HT1080 (cell line): ENCODE data around the gene JAG2. TPM values are rescaled to one million over a fixed set of nuclear protein-coding genes. Genes with fewer than 3 reads are reported as not detected.
"Not testable (repeated sequence)": the region's sequence is repeated elsewhere in the genome, so short reads cannot be mapped to it uniquely, and the experiment has no call there.

Experiments
- DNase-seq: peaks from one replicate; pipeline ENCODE4 v3.0.0-alpha.2; 2015; ENCODE audit warnings: low read depth
- total RNA-seq: library from RNA; depleted of rRNA; stranded (reverse); fragments of >200 nt; shearing (Covaris generic); gene quantifications from 2 replicates; pipeline ENCODE4 v1.2.3, GENCODE V29; 2014

JAG2 gene
- total RNA-seq, 1 experiment from 2014 or later, result 0.48 TPM

DNA sequence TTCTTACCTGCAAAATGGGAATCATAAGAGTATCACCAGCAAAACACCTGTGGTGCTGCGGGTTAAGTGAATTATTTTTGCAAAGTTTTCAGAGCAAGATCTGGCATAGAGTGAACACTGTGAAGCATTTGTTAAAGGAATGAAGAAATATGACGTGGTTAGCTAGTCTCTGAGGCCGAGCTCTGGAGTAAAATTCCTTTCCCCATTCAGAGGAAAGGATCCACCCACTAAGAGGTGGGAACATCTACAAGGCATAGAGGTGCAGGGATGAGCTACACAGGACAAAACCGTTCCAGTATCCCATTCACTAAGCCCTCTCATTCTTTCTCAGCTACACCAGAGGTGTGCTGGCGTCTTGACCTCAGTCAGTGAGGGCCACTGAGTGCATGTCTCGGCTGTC is 48.5 kb downstream of the JAG2 start:
- no peak for DNase-seq

DNA sequence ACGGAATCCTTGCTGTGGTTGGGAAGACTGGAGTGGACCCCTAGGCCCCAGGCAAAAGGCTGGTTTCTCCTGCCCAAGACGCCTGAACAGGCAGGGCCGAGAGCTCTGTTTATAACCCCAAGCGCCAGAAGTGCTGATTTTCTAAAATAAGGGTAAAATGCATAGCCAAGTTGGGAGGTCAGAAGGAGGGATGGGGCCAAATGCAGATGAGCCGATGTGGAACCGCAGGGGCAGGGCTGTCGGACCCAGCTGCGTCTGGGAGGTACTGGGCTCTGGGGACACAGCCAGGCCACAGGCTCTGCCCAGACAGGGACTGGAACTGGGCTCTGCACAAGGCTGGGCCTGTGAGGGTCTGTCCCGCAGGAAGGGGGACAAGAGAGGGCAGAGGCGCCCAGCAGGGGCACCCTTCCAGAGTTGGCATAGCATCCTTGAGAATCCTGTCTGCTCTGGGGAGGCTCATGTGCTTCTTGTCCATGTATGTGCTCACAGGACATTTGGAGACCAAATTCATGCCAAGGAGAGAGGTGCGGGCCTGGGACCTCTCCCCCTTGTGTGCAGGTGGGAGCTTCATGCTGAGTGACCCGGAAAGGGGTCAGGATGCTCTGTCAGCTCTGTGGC is 49.1 kb downstream of the JAG2 start:
- no peak for DNase-seq

DNA sequence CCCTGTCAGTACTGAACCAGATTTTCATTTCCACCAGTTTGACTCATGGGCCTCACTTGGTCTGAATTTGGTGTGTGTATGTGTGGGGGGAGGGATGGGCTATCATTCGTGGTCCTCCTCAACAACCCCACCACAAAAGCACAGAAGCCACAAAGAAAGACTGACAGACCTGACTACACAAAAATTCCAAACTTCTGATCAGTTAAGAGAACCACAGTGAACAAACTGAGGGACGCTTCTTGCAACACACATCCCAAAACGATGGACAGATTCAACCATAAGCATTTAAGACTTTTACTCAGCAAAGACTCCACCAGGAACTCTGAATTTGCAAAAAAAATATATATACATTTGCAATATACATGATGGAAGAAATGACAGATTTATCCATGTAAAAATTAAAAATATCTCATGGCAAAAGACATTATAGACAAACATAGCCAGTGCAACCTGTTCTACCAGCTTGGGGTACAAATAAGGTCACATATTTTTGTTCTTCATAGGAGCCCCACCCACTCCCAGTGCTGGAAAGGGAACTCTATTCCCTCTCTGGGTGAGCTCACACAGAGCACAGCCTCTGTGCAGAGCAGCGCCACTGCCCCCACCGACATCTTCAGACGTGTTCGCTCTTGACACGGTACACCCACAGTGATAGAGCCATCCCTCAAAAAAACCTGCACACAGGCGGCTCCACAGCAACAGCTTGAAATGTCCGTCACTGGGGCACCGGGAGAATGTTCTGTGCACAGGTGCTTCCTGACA is 49.7 kb downstream of the JAG2 start:
- no peak for DNase-seq

DNA sequence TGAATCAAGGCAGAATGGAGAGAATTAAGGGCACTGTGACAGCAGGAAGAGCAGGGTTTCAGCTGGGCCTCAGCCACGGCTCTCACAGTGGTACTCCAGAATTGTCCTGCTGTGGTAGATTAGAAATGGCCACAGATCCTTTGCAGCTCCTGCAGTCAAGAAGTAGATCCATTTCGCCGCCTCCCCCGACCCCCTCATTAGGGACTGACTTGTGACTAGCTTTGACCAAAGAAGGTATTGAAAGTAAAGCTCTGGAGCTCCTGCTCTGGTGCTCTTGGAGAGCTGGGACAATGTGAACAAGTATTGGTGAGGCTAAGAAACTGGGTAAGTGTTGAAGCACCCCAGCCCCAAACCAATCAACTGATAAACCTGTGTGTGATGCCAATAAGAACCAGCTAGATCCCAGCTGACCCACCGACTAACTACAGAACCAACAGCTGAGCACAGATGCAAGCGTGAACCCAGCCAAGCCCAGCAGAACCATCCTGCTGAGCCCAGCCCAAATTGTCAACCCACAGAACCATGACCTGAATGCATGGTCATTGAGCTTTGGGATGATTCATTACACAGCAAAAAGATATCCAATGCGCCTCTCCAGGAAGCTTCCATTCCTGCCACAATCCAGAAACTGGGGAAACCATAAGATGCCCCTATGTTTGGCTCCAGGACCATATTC is 50.7 kb downstream of the JAG2 start:
- no peak for DNase-seq

DNA sequence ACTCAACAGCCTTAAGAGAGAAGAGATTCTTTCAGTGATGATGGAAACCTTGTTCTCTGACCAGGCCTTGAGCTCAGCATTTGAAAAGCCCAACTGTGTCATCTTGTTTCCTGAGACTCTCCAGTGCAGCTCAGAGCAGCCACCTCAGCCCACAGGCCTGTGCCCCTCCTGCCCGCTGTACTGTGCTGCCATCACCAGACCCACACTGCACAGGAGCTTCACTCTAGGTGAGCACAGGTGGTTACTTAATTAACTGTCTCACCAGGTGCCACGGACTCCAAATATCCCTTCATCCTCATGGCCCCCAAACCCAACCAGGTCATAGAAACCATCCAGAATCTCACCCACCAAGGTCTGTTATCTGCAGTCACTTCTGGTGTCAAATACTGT is 51.3 kb downstream of the JAG2 start:
- DNase-seq, result no peak

DNA sequence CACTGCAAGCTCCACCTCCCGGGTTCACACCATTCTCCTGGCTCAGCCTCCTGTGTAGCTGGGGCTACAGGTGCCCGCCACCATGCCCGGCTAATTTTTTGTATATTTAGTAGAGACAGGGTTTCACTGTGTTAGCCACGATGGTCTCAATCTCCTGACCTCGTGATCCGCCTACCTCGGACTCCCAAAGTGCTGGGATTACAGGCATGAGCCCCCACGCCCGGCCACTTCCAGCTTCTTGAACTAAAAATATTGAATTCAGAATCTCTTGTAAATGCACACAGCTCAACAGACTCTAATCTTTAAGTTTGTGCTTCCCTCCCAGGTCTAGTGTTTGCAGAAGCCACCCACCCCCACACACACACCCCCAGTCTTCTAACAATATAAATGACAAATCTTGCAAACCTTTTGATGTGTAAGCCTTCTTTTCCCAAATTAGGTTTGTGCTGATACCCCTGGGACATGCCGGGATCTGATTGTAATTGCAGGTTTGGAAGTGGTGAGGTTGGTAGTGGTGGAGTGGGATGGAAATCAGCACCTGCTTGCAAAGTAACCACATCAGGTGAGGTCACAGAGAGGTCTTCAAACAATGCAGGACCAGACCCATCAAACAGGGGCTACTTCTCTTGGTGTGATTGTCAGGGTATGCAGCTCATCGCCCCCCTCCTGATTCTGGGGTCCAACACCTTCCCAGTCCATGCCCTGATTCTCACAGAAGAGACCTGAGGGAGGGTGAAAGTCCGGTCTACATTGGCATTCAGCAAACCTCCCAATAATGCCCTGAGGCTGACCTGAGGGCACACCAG is 51.9 kb downstream of the JAG2 start:
- no peak for DNase-seq

DNA sequence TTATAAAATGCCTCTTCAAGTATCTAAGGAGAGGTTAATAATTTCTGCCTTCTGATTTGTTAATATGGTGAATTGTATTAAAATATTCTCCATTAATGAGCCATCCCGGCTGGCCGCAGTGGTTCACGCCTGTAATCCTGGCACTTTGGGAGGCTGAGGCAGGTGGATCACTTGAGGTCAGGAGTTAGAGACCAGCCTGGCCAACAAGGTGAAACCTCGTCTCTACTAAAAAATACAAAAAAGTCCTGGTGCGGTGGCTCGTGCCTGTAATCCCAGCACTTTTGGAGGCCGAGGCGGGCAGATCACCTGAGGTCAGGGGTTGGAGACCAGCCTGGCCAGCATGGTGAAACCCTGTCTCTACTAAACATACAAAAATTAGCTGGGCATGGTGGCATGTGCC is 59.3 kb downstream of the JAG2 start:
- not testable (repeated sequence) for DNase-seq

DNA sequence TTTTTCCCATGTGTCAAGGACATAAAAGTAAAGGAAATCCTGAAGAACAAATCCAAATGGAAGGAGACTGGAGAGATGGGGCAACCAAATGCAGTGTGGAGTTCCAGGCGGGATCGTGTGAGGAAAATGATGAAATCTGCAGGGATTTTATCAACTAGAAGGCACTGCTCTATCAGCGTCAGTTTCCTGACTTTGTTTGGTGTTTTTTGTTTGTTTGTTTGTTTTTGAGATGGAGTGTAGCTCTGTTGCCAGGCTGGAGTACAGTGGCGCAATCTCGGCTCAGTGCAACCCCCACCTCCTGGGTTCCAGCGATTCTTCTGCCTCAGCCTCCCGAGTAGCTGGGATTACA is 60.1 kb downstream of the JAG2 start:
- no peak for DNase-seq

DNA sequence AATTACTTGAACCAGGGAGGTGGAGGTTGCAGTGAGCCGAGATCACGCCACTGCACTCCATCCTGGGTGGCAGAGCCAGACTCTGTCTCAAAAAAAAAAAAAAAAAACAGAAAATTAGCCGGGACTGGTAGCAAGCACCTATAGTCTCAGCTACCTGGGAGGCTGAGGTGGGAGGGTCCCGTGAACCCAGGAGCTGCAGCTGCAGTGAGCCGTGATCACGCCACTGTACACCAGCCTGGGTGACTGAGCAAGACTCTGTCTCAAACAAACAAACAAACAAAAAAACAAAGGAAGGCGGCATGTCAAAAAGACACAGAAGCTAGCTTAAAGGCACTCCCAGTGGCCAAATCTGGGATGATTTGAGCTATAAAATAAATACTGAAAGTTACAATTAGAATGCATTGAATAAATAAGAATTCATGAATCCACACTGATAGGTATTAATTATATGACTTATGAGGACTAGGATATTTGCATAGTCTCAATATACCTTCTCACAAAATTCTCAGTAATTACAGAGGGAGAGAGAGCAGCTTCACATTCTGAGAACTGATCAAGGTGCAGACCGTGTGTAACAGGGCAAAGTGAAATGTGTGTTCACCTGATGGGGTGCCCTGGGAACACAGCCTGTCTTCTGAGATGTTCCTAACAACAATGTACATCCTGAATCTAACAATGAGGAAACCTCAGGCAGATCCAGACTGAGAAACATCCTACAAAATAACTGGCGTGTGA is 60.6 kb downstream of the JAG2 start:
- no peak for DNase-seq

DNA sequence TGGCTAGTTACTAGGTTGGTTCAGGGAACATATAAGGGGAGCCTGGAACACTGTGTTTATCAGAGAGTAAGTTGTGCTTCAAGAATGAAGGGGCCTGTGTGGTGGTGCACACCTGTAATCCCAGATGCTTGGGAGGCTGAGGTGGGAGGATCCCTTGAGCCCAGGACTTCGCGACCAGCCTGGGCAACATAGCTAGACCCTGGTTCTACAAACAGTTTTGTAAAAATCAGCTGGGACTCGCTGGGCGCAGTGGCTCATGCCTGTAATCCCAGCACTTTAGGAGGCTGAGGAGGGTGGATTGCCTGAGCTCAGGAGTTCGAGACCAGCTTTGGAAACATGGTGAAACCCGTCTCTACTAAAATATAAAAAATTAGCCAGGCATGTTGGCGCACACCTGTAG is 61.2 kb downstream of the JAG2 start:
- DNase-seq, result no peak

DNA sequence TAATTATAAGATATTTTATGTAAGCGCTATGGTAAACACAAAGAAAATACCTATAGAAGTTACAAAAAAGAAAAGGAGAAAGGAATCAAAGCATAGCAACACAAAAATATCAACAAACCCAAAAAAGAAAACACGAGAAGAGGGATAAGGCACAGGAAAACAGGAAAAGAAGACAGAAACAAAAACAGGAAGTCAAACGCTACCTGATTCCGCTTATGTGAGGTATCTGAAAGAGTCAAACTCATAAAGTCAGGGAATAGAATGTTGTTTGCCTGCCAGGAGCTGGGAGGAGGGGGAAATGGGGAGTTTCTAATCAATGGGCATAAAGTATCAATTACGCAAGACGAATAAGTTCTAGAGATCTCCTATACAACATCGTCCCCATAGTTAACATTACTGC is 63.4 kb downstream of the JAG2 start:
- no peak for DNase-seq

DNA sequence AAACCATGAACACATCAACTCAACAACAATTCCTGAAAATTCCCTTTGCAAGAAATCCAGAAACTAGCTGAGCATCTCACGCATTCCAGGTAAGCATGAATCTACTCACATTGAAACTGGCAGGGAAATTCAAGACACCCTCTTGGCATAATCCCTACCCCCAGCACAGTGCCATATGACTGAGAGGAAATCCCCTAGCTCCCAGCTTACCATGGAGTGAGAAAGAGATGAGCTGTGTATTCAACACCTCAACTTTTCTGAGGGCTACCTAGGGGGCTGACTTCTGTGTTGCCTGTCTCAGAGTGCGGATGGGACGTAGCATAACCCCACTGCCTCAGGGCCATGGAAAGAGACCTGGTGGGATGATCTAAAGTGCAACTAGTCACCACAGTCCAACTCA is 65.7 kb downstream of the JAG2 start:
- no peak for DNase-seq

DNA sequence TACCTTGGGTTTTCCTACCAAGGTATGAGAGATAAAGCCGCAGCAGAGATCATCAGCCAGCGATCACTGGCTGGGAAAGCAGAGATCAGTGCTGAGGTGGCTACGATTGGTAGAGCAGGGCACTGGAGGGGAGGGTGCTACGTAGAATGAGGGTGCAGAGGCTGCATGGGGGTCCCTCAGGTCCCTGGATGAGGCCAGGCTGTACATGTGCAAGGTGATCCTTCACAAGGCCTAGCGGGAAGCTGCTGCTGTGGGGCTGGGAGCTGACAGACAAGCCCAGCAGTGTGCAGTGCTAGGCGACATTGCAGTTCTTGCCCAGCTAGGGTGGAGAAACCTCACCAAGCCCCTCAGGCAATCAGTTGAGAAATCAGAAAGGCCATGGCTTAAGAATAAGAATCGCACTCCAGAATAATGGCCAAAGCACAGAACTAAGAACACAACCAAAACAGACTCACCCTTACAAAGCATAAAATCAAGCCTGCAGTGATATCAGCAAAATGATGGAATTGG is 66.2 kb downstream of the JAG2 start:
- no peak for DNase-seq

DNA sequence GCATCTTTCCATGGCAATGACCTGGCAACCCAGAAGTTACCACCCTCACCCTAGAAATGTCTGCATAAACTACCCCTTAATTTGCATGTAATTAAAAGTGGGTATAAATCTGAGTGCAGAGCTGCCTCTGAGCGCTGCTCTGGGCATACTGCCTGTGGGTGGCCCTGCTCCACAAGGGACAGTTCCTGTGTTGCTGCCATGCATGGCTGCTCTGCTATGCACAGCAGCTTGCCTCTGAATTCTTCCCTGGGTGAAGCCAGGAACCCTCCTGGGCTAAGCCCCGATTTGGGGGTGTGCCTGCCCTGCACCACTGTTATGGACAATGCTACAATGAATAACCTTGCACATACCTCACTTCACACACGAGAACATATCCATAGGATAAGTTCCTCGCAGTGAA is 67.7 kb downstream of the JAG2 start:
- DNase-seq, result no peak

DNA sequence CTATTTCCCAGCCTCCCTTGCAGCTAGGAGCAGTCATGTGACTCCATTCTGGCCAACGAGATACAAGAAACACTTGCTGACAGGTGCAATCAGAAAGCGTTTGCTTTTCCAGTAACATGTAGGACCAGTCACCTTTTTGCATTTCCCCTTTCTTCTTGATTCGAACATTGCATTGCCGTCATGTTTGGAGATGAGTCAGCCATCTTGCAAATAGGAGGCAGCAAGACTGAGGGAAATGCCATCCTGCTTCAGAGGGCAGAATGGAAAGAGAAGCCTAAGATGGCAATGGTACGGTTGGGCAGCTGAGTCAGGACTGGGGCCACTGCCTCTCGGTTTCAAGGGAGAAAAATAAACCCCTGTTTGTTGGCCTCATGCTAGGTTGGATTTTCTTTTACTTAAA is 68.8 kb downstream of the JAG2 start:
- no peak for DNase-seq

DNA sequence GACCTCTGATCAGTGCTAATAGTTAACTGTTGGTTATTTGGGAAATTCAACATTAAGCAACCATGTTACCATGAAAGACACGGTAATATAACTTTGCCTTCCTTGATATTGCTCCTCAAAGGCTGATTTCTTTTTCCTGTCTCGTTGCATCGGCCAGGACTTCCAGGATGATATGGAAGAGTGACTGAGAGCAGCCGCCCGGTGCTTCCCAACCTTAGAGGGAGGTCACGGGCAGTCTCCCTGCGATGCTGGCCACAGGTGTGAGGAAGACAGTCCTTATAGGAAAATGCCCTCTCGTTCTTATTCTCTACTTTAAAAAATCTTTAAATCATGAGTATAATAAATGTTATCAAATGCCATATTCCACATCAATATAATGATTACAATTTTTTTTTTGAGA is 70.3 kb downstream of the JAG2 start:
- no peak for DNase-seq

DNA sequence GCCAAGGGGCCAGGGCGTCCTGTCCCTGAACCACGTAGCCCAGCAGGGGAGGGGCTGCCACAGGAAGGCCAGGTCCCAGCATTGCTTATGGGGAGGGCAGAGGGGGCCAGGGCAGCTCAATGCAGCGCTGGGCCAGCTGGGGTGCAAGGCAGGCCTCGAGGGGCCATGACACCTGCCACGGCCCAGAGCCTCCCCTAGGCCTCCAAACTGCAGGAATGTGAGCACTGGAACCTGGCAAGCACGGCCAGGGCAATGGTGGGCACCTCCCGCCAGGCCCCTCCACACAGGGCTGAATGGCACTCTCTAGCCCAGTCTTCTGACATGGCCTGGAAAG is 70.8 kb downstream of the JAG2 start:
- no peak for DNase-seq

DNA sequence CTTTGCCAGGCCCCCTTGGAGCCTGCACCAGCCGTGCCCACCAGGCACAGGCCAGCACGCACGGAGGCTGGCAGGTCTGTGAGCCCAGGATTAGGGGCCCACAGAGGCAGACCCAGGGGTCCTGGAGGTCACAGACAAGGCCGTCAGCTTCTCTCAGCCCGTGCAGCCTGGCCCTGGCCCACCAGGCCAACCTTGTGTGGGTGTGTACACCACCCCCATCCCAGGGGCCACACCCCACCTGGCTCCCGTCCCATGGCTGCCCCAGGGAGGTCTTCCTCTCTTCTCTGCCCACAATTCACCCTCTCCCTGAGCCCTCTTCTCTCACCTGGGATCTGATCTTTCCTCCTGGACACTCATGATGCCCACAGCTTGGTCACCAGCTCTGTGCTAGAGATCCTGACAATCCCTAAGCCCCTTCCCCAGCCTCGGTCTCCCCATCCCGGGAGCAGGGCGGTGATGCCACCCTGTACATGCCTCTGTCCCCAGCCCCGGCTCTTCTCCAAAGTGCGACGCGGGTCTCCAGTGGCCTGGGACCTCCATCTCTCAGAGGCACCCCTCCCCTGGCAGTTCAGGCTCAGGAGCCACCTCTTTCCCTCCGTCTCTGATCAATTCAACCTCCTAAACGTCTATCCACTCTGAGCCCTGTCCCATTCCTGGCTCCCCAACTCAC is 72.2 kb downstream of the JAG2 start:
- no peak for DNase-seq

DNA sequence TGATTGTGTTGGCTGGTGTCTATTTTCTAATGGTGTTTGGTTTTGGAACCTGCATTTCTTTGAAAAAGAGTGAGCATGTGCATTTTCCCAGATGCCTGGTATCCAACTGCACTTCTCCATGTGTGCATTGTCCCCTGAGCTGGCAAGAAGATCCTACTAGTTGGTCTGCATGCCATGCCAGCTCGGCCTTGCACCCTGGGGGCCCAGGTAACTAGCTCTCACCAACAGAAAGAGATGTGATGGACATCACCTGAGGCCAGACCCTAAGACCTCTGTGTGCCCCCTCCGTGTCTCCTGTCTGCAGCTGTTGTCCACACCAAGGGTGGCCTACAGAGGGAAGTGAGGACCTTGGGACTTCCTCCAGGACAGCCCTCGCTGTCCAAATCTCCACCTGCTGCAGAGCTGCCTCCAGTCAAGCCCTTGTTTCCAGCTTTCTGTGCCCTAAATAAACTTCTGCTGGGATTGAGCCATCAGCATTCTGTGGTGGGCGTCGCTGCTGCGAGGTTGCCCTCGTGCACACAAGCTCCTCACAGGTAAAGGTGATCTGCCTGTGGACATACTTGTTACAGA is 73.3 kb downstream of the JAG2 start:
- DNase-seq, result no peak

DNA sequence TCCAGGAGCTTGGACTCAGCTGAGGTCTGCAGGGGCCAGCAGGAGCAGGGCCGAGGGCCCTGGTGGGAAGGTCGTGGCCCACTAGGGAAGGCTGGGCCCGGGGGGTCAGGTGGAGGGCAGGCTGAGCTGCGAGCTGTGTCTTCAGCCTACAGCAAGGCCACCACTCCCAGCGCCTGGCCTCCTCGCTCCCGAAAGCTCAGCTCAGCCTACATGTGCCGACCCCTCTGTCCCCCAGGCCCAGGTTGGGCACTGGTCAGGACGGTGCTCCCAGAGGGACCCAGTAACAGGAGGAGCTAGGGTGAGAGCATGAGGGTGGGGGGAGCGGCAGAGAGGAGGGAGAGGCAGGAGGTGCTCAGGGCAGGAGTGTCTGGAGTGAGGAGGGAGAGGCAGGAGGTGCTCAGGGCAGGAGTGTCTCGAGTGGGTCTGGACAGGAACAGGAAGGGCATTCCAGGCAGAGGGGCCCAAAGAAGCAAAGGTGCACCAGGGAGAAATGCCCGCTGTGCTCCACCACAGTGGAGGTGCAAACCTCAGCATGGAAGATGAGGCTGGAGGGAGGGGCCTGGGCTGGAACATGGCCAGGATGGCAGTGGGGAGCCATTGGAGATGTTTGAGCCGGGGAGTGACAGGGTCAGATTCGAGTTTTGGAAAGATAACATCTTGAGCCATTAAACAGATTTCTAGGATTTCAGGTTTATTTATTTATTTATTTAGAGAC is 74.2 kb downstream of the JAG2 start:
- no peak for DNase-seq
